ENCODE results near the gene ZNF664. TPM values are rescaled to one million over a fixed set of nuclear protein-coding genes. Genes with fewer than 3 reads are reported as not detected.

Gene ZNF664
- total and polyA plus RNA-seq, 2 of the 4 experiments (the other 2 are of a cell fraction): 29.9 to 32.6 TPM

DNA sequence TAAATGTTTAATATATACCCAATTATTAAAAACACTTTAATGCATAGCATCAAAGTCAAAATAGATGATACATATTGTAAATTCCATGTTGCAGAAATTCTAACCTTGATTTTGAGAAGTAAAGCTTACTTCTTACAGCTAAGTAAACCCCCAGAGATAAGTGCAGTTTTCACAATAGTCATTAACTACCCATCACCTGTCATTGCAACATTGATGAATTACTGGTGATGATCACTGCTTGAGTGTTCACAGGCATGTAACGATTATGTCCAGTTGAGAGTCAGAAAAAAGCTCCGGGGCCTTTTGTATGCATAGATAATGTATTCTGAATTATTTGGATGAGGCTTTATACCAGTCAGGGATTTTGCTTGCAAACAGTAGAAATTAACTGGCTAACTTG, 67.7 kb downstream of the ZNF664 start:
- Histone ChIP-seq H2BK15ac (ENCODE audit: low read depth, low read length) (no peak overlapping the region), H3K18ac (ENCODE audit: low read depth, low read length) (no peak overlapping the region), H3K23ac (ENCODE audit: low read depth, low read length) (no peak overlapping the region), H3K4me3 (ENCODE audit: insufficient read depth, low read depth, low read length) (no peak overlapping the region), H2AK9ac (replicated peaks; ENCODE audit: low read depth, low read length, poor library complexity) (no peak overlapping the region), H3K4ac (ENCODE audit: low read depth, low read length) (no peak overlapping the region), H4K5ac (ENCODE audit: low read depth, low read length) (no peak overlapping the region), H3K27me3 (ENCODE audit: control insufficient read depth, insufficient read depth, low read length) (peaks cover 3% of the 10 kb centered on the region; the same call in 1 of the 2 replicates), H2BK20ac (ENCODE audit: low read depth, low read length) (no peak overlapping the region), H3K9ac (ENCODE audit: low read depth, low read length) (no peak overlapping the region), H3K9me3 (ENCODE audit: control insufficient read depth, insufficient read depth, low read length) (no peaks in the 10 kb centered on the region), H3K36me3 (ENCODE audit: control insufficient read depth, insufficient read depth, low read length) (no peaks in the 10 kb centered on the region), H2AK5ac (ENCODE audit: low read depth, low read length) (no peak overlapping the region), H4K8ac (ENCODE audit: low read depth in 2 of 2, low read length in 2 of 2) (no peak overlapping the region), H4K91ac (ENCODE audit: insufficient read depth, low read depth, low read length) (no peak overlapping the region), H3K14ac (replicated peaks; ENCODE audit: low read depth, low read length) (no peak overlapping the region), H2BK5ac (ENCODE audit: low read depth, low read length, poor library complexity, severe bottlenecking) (no peak overlapping the region), H3K4me2 (ENCODE audit: low read depth, low read length) (no peak overlapping the region), H3K56ac (ENCODE audit: extremely low read depth, insufficient read depth, low read length) (no peak overlapping the region), H3K79me1 (ENCODE audit: low read depth in 1 of 2, low read length in 2 of 2) (no peaks in the 10 kb centered on the region), H3K9me1 (ENCODE audit: insufficient read depth, low read length) (no peaks in the 10 kb centered on the region), H3K27ac (ENCODE audit: insufficient read depth, low read length) (no peak overlapping the region), H2AFZ (replicated peaks; ENCODE audit: low read length, poor library complexity) (no peak overlapping the region), H2BK120ac (ENCODE audit: low read depth, low read length) (no peak overlapping the region), H4K20me1 (ENCODE audit: insufficient read depth, low read length) (no peaks in the 10 kb centered on the region), H3K4me1 (ENCODE audit: control insufficient read depth, insufficient read depth, low read length) (no peaks in the 10 kb centered on the region)
- ChIA-PET POLR2A (ENCODE audit: unreplicated experiment) (no interaction called here), CTCF (no interaction called here)
- no CpG with 5 or more reads among the region's 2 CpGs for WGBS, 2 experiments (ENCODE audit: extremely low coverage in 2 of 2, insufficient read length in 1 of 2)
- dilution Hi-C loops (cut with HindIII; ENCODE audit: low sequenced_read_pairs, unreplicated experiment): no loop called here
- in situ Hi-C loops (cut with MboI; ENCODE audit: low sequenced_read_pairs): loop anchor here (5.0 kb wide), 1 partner anchor 862 kb away; no protein-coding TSS in a partner anchor
- ATAC-seq (ENCODE audit: low read depth) (no peak), DNase-seq (no peak)
- TF ChIP-seq MAFK (IDR thresholded peaks at IDR 0.05; ENCODE audit: low read depth, low read length) (no peak), RAD21 (IDR thresholded peaks at IDR 0.05; ENCODE audit: low read length) (no peak), CHD1 (IDR thresholded peaks at IDR 0.05; ENCODE audit: low read depth, low read length) (no peak), USF2 (IDR thresholded peaks at IDR 0.05; ENCODE audit: low read depth, low read length) (no peak), FOS (IDR thresholded peaks at IDR 0.05; ENCODE audit: low read depth, low read length) (no peak), RCOR1 (IDR thresholded peaks at IDR 0.05; ENCODE audit: insufficient replicate concordance, low read length) (no peak), NFE2L2 (IDR thresholded peaks at IDR 0.05; ENCODE audit: low read depth, low read length) (no peak), BHLHE40 (IDR thresholded peaks at IDR 0.05; ENCODE audit: low read depth, low read length) (no peak), MXI1 (IDR thresholded peaks at IDR 0.05; ENCODE audit: borderline replicate concordance, low read depth, low read length) (no peak)
- intact Hi-C loops (cut with micrococcal nuclease): no loop called here
- BruUV-seq (replicated peaks): no TSS peak

All from IMR-90 (cell line).